Effector CD4-positive, alpha-beta T cell (primary cell): ENCODE results near the gene GRSF1.
A peak's percentile ranks its signal among the peaks of the same experiment; 100 is the strongest.
"Not testable (repeated sequence)": the region's sequence is repeated elsewhere in the genome, so short reads cannot be mapped to it uniquely, and the experiment has no call there.

Experiments
- DNase-seq: peaks from one replicate; pipeline ENCODE4 v3.0.0-alpha.2; 2020
- total RNA-seq: gene quantifications from one replicate; lab custom pipeline; 2026; lab: John Stamatoyannopoulos, UW

The GRSF1 gene
- 82.2 reads per million, percentile 79 among the genes with 10 or more reads in this experiment for total RNA-seq

- peak; percentile 93 for DNase-seq
Observed at GRCh38 chr4:70839589-70840093, at the start of gene GRSF1. TSS of gene GRSF1 (minus strand) at chr4:70839890. CDS start at chr4:70839827, 63 bp downstream.

DNA sequence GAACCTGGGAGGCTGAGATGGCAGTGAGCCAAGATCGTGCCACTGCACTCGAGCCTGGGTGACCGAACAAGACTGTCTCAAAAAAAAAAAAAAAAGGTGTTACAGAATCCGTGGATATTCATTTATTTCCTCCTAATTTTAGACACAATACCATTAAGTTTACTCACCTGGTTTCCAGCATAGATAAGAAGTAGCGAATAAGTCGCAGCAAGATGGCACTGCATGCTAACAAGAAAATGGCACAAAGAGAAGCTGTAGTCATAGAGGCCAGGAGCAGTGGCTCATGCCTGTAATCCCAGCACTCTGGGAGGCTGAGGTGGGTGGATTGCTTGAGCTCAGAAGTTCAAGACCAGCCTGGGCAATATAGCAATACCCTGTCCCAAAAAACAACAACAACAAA lies 45.5 kb upstream of the GRSF1 start:
- DNase-seq, result no peak

DNA sequence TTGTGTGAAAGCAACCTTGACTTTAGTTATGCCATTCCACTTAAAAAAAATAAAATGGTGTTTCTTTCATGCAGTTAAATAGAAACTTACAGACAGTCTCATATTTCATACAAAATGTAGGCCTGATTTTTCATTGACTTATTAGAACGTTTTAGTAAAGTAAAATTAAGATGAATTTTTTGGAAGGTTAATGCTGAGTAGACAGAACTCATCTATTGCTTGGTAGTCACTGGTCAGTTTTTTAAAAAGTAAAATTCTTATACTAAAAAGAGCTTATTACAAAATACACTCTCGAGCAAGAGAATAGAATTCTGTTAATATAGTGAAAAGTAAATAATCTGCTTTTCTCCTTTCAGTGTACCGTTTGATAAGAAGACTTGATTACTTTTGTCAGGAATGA lies 41.0 kb upstream of the GRSF1 start:
- no peak for DNase-seq

GRCh38 chr4:70877556-70877955 lies 37.9 kb upstream of the GRSF1 start:
- no peak for DNase-seq

DNA sequence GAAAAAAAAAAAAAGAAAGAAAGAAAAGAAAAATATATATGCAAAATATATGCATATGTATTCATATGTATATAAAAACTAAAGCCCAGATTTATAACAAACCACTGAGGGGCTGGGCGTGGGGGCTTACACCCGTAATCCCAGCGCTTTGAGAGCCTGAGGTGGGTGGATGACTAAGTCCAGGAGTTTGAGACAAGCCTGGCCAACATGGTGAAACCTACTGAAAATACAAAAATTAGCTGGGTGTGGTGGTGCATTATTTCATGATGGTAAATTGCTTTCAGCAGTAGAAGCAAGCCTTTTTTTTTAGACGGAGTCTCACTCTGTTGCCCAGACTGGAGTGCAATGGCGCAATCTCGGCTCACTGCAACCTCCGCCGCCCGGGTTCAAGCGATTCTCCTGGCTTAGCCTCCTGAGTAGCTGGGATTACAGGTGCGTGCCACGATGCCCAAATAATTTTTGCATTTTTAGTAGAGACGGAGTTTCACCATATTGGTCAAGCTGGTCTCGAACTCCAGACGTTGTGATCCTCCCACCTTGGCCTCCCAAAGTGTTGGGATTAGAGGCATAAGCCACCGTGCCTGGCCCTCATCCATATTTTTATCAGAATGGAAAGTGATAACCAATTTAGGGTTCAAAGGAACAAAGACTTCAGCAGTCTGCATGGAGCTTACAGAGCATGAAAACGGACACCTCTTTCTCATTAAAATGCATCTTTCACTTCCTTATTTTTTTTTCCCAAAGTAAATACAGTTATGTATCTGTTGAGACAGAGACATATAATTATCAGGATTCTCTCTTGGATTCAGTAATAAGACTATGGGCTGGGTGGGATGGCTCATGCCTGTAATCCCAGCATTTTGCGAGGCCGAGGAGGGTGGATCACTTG lies 34.8 kb upstream of the GRSF1 start:
- no peak for DNase-seq

GRCh38 chr4:70873216-70873615 lies 33.5 kb upstream of the GRSF1 start:
- DNase-seq, result no peak

- DNase-seq, result no peak
Observed at GRCh38 chr4:70868778-70869177, 29.1 kb upstream of the GRSF1 start.

DNA sequence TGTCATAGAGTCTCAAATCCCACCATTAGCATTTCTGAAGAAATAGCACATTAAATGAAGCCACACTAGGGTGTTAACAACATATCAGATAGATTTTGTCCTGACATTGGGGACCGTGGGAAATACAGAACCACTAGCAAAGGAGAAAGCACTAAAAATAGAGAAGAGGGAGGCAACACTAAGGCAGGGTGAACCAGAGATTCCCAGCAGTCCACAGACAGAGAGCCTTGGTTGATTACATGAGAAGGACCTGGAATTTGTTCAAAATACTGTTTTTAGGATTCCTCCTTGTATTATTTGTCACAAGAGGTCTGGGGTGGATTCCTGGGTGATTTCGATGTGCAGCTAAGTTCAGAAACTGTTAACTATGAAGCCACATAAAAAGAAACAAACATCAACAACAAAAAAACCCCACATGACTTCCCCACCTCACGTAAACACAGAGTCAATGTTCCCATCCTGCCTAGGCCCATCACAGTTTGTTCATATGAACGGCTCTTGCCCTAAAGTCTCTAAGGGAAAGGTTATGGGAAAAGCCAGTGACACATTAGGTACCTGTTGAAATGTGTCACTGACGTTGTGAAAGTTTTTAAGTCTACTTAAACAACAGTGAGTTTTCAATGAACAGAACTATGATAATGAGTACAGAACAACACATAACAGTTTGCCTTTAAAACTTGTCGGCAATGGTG lies 23.6 kb upstream of the GRSF1 start:
- DNase-seq, result no peak

DNA sequence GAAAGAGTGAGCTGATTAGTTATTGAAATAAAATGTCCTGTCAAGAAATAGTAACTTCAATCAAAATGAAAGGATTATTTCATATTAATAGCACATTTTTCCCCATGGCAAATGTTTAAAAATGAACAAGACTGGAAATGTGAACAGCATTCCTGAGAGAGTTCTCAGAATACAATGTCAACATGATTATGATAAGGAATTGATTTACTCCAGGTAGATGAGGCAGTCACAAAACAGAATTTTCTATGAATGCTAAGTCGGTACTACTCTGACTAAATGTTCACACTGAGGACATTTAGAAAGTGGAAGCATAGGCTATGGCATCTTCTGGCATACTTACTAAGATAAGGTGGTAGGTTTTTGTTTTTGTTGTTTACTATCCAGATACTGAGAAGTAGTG lies 19.4 kb upstream of the GRSF1 start:
- no peak for DNase-seq

GRCh38 chr4:70858454-70858853 lies 18.8 kb upstream of the GRSF1 start:
- DNase-seq, result no peak

- DNase-seq, result no peak
Observed at GRCh38 chr4:70855464-70855863, 15.8 kb upstream of the GRSF1 start.

GRCh38 chr4:70849291-70849690 lies 9.6 kb upstream of the GRSF1 start:
- DNase-seq, result no peak

- DNase-seq, result no peak
Observed at GRCh38 chr4:70844180-70844579, 4.5 kb upstream of the GRSF1 start.

DNA sequence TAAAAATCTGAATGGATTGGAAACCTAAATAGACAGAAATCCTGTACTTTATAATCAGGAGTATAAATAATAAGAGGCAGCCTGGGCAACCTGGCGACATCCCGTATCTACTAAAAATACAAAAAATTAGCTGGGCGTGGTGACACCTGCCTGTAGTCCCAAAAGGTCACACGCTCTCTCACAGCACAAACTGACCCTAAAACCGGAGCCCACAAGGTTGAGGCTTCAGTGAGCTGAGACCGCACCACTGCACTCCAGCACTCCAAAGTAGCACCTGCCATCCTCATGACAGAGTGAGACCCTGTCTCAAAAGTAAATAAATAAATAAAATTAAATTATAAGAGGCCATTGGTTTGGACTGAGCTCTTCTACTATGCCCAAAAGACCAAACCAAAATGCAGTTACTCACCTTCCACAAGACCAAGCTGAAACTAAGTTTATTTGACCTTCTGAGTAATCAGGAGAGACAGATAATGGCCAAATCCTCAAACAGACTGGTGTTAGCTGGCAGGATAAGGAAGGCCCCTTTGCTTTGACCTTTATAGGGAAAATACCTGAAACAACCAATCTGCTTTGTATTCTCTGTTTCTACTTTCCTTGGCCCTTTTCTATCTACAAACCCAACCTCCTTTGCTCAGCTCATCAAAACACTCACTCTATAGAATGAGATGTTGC lies 3.2 kb upstream of the GRSF1 start:
- no peak for DNase-seq

DNA sequence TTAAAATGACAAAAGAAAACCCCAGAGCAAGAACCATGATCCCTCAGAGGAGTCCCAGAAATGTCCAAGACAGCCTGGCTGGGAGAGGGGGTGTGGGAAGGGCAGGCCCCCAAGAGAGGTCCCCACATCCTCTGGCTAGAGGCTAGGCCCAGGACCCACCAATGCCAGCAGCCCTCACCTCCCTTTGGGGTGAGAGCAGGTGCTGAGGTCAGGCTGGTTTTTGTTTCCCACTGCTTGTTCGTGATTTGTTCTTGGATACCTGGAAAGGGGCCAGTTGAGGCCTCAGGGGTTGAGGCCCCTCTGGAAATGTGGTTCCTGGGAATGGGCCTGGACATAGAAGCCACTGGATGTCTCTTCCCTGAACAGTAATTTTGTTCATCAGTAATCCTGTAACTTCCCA lies 2.3 kb upstream of the GRSF1 start:
- no peak for DNase-seq

DNA sequence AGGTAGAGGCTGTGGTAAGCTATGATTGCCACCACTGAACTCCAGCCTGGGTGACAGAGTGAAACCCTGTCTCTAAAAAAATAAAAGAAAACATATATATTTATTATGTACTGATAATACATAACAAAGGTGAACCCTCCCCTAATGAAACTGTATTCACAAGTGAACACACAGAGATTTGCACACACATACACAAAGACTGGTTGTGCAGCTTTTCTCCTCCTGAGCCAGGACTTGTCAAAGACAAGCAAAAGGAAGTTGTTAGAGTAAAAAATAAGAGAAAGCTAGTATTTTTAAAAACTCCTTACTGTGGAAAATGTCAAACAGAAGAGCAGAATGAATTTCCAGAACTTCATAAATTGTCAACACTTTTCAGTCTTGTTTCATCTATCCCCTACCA lies 1.5 kb upstream of the GRSF1 start:
- DNase-seq, result no peak

- not testable (repeated sequence) for DNase-seq
Observed at GRCh38 chr4:70840631-70841030, 941 bp upstream of the GRSF1 start.

- peak; percentile 57 for DNase-seq
Observed at GRCh38 chr4:70840137-70840536, 447 bp upstream of the GRSF1 start.

- peak; percentile 54 for DNase-seq
Observed at GRCh38 chr4:70838666-70839588, 763 bp downstream of the GRSF1 start.

GRCh38 chr4:70838204-70838603 lies 1.5 kb downstream of the GRSF1 start:
- no peak for DNase-seq

- DNase-seq, result no peak
Observed at GRCh38 chr4:70836081-70836480, 3.6 kb downstream of the GRSF1 start.

DNA sequence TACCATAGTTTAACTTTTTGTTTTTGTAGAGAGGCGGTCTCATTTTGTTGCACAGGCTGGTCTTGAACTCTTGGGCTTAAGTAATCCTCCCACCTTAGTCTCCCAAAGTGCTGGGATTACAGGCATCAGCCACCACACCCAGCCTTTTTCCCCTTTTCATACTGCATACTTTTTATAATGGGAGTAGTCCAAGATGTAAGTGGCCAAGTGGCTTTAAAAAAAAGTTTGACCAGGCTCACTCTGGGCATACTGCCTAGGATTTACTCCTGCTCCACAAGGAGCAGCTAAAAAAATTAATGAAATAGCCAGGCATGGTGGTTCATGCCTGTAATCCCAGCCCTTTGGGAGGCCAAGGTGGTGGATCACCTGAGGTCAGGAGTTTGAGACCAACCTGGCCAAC lies 6.0 kb downstream of the GRSF1 start:
- no peak for DNase-seq
